Spleen (tissue), 7 donors: Measurements from ENCODE around the gene THSD4.

Experiments
- CTCF ChIP-seq, 11 experiments: fragments of 200-600 bp in 7 of 11; fragments of 450-650 bp in 4 of 11; sonication (generic) in 4 of 11; IDR thresholded peaks in 8 of 11; conservative IDR thresholded peaks in 3 of 11; 1 replicate in 7 of 11; 2 replicates in 4 of 11; pipeline versions ENCODE4 v1.4.0 to v1.8.0; 2016 to 2021; ENCODE audit warnings: antibody characterized with exemption in 11 of 11, inconsistent platforms in 4 of 11, mild to moderate bottlenecking in 1 of 11
- POLR2AphosphoS5 ChIP-seq, 3 donors: sonication (generic); formaldehyde crosslinking; IDR thresholded peaks; one replicate each; pipeline ENCODE4 v1.5.1; 2017; ENCODE audit warnings: antibody characterized with exemption in 3 of 3
- donor health status: DM: no; HTN: no; CAD: no; lungs with moderate emphysema.
- donor health status: DM: no; HTN: no; CAD: no.
- donor health status: DM: no; HTN: no; CAD: no.

GRCh38 chr15:71357321-71357732 lies 242.1 kb downstream of the THSD4 start:
- TF ChIP-seq POLR2AphosphoS5 (IDR thresholded peaks at IDR 0.05) = no peak
- TF ChIP-seq CTCF (IDR thresholded peaks at IDR 0.05 in 8 of 11, conservative IDR thresholded peaks at IDR 0.05 in 3 of 11) = no peak
